Testis (tissue), 5 donors: Measurements from ENCODE around the gene ATP5PF. TPM values are rescaled to one million over a fixed set of nuclear protein-coding genes. Genes with fewer than 3 reads are reported as not detected.
A peak's percentile ranks its signal among the peaks of the same experiment; 100 is the strongest.
"Not testable (repeated sequence)": the region's sequence is repeated elsewhere in the genome, so short reads cannot be mapped to it uniquely, and the experiment has no call there.

Source experiments
- DNase-seq: peaks from one replicate; pipeline ENCODE4 v3.0.0-alpha.2; 2019
- H3K27ac ChIP-seq, 2 donors: fragments of 200-600 bp; sonication (generic); one replicate each; pipeline ENCODE4 v1.5.1; 2019
- H3K27me3 ChIP-seq: fragments of 200-600 bp; sonication (generic); one replicate; pipeline ENCODE4 v1.5.1; 2019
- H3K36me3 ChIP-seq: fragments of 200-600 bp; sonication (generic); one replicate; pipeline ENCODE4 v1.5.1; 2017; ENCODE audit warnings: low read depth; ENCODE audit errors: missing control alignments
- H3K4me1 ChIP-seq: fragments of 200-600 bp; sonication (generic); one replicate; pipeline ENCODE4 v1.5.1; 2019
- H3K4me3 ChIP-seq, 2 donors: fragments of 200-600 bp; sonication (generic); one replicate each; pipeline ENCODE4 v1.5.1; 2017 to 2019
- H3K9me3 ChIP-seq: fragments of 200-600 bp; sonication (generic); one replicate; pipeline ENCODE4 v1.5.1; 2017
- CTCF ChIP-seq, 3 experiments: fragments of 450-650 bp in 2 of 3; fragments of 200-600 bp in 1 of 3; sonication (generic) in 1 of 3; IDR thresholded peaks; one replicate each; pipeline ENCODE4 v1.5.1; 2016 to 2019; ENCODE audit warnings: antibody characterized with exemption in 3 of 3, mild to moderate bottlenecking in 2 of 3, moderate library complexity in 1 of 3
- POLR2A ChIP-seq: fragments of 450-650 bp; IDR thresholded peaks from one replicate; pipeline ENCODE4 v1.6.1; 2017; ENCODE audit warnings: antibody characterized with exemption, mild to moderate bottlenecking, moderate library complexity
- WGBS, 2 donors: methylation state at CpG; one replicate each; pipeline ENCODE4 v1.1.5; 2018; 5-methylcytosine and 5-hydroxymethylcytosine counted together
- intact Hi-C: fragments of 100-400 bp; cut with DNase I; formaldehyde crosslinking; loops from one replicate; pipeline ENCODE4 v1.15.1; 2023; ENCODE audit warnings: low total_unique reads
- long read RNA-seq, 2 donors: transcript quantifications; one replicate each; lab custom pipeline, GENCODE V29; 2026
- polyA plus RNA-seq: library from polyadenylated mRNA; stranded (reverse); fragments of 350-450 nt; fragmentation: Illumina TruSeq; extraction: RNeasy Lipid Tissue Mini Kit (QIAGEN cat#74804); gene quantifications from one replicate; pipeline ENCODE4 v1.2.3, GENCODE V29; 2014; ENCODE audit warnings: low read depth, low replicate concordance; ENCODE audit not compliant: insufficient read depth
- total RNA-seq, 2 donors: library from RNA; depleted of rRNA; stranded (reverse); fragments of >200 nt; gene quantifications; one replicate each; pipeline ENCODE4 v1.2.3, GENCODE V29; 2016

The ATP5PF gene
- total RNA-seq (100 to 1,000 TPM; 120 to 125 TPM), polyA plus RNA-seq (254 TPM)
- long read RNA-seq, donor 1, transcript ATP5PF-203 (4 exons, 647 nt), result minor isoform, 15 of 298 reads
- long read RNA-seq, donor 1, transcript ATP5PF-201 (4 exons, 614 nt), result major isoform, 174 of 298 reads
- long read RNA-seq, donor 1, transcript ATP5PF-207 (4 exons, 589 nt), result minor isoform, 7 of 298 reads
- long read RNA-seq, donor 1, transcript ATP5PF-204 (4 exons, 1,179 nt), result minor isoform, 33 of 298 reads
- long read RNA-seq, donor 1, partial matches to known transcripts, result 59 of 298 reads
- long read RNA-seq, donor 1, other reads (novel, unspliced or antisense), result 0 of 298 reads
- long read RNA-seq, donor 2, transcript ATP5PF-203 (4 exons, 647 nt), result minor isoform, 12 of 234 reads
- long read RNA-seq, donor 2, transcript ATP5PF-202 (4 exons, 826 nt), result minor isoform, 6 of 234 reads
- long read RNA-seq, donor 2, transcript ATP5PF-201 (4 exons, 614 nt), result major isoform, 107 of 234 reads
- long read RNA-seq, donor 2, transcript ATP5PF-204 (4 exons, 1,179 nt), result minor isoform, 26 of 234 reads
- long read RNA-seq, donor 2, partial matches to known transcripts, result 77 of 234 reads
- long read RNA-seq, donor 2, other reads (novel, unspliced or antisense), result 0 of 234 reads

GRCh38 chr21:25734904-25735645, at the start of gene ATP5PF, which contains the start of gene GABPA:
Gene ATP5PF (minus strand): TSS chr21:25734904. CDS start chr21:25729794, 5,110 bp downstream.
Gene GABPA (plus strand): TSS chr21:25734972. CDS start chr21:25741599, 6,627 bp downstream.
- H3K4me1 ChIP-seq, result peaks cover 17% of the 10 kb centered on the region
- H3K4me3 ChIP-seq, result peak within 1 kb of the TSS; percentile 79 to 98
- intact Hi-C loops, result no loop called here
- H3K27me3 ChIP-seq, result no peaks in the 10 kb centered on the region
- H3K9me3 ChIP-seq, result no peaks in the 10 kb centered on the region
- H3K27ac ChIP-seq, result peak within 1 kb of the TSS; percentile 96 to 99
- TF ChIP-seq CTCF (IDR thresholded peaks at IDR 0.05) (peak in 1 of 3 experiments; percentile 19), POLR2A (no peak)
- 0% methylated on average over 45 to 59 of the region's 64 CpGs for WGBS, 2 donors
- no peaks in the 10 kb centered on the region for H3K36me3 ChIP-seq
- DNase-seq, result peak; percentile 98

- H3K9me3 ChIP-seq, H3K36me3 ChIP-seq, H3K27me3 ChIP-seq, H3K4me1 ChIP-seq, intact Hi-C loops: not testable (repeated sequence)
- Histone ChIP-seq H3K27ac (peak overlapping the region in 1 of 2 donors; percentile 41), H3K4me3 (peak overlapping the region; percentile 32 to 38)
- peak; percentile 62 for DNase-seq
- 66 to 77% methylated on average over 4 to 34 of the region's 52 CpGs for WGBS, 2 donors
These were observed 43.6 kb upstream of the ATP5PF start for GRCh38 chr21:25778126-25778875.

GRCh38 chr21:25776440-25776839, 41.7 kb upstream of the ATP5PF start:
- no peaks in the 10 kb centered on the region for H3K36me3 ChIP-seq
- DNase-seq, result no peak
- H3K4me1 ChIP-seq, result no peaks in the 10 kb centered on the region
- no peak overlapping the region for H3K4me3 ChIP-seq
- no peak overlapping the region for H3K27ac ChIP-seq
- TF ChIP-seq POLR2A (no peak), CTCF (IDR thresholded peaks at IDR 0.05) (no peak)
- no peaks in the 10 kb centered on the region for H3K27me3 ChIP-seq
- intact Hi-C loops, result no loop called here
- no peaks in the 10 kb centered on the region for H3K9me3 ChIP-seq
- 75 to 80% methylated on average over 4 of the region's 4 CpGs for WGBS, 2 donors

GRCh38 chr21:25772686-25773085, 38.0 kb upstream of the ATP5PF start:
- Histone ChIP-seq H3K36me3 (no peaks in the 10 kb centered on the region), H3K27me3 (no peaks in the 10 kb centered on the region), H3K4me3 (no peak overlapping the region), H3K27ac (no peak overlapping the region), H3K4me1 (peaks cover 5% of the 10 kb centered on the region), H3K9me3 (no peaks in the 10 kb centered on the region)
- no peak for DNase-seq
- intact Hi-C loops, result no loop called here
- WGBS, 2 donors, result 47 to 56% methylated on average over 2 of the region's 2 CpGs
- no peak for TF ChIP-seq POLR2A

- Histone ChIP-seq H3K27ac (no peak overlapping the region), H3K36me3 (no peaks in the 10 kb centered on the region), H3K4me1 (peaks cover 5% of the 10 kb centered on the region), H3K27me3 (no peaks in the 10 kb centered on the region), H3K9me3 (no peaks in the 10 kb centered on the region), H3K4me3 (no peak overlapping the region)
- DNase-seq, result no peak
- TF ChIP-seq POLR2A (no peak), CTCF (IDR thresholded peaks at IDR 0.05) (no peak)
- WGBS, 2 donors, result 55 to 60% methylated on average over 3 of the region's 3 CpGs
- intact Hi-C loops, result no loop called here
These were observed 33.2 kb upstream of the ATP5PF start for GRCh38 chr21:25767921-25768320.
